H1 (cell line): ENCODE data around the gene CCDC14. TPM values are rescaled to one million over a fixed set of nuclear protein-coding genes. Genes with fewer than 3 reads are reported as not detected.

Experiments used
- ATF2 ChIP-seq: IDR thresholded peaks from 2 replicates; pipeline ENCODE4 v1.6.1; 2012; ENCODE audit warnings: low read length, inconsistent platforms
- BACH1 ChIP-seq: IDR thresholded peaks from 2 replicates; pipeline ENCODE4 v1.6.1; 2012; ENCODE audit warnings: low read length, improper control_type of control experiment
- CBX8 ChIP-seq: fragments of 300-800, 300-1000 bp; sonication (generic); IDR thresholded peaks from 2 replicates; pipeline ENCODE4 v1.7.1; 2016; ENCODE audit warnings: low read depth, low read length, borderline replicate concordance
- CEBPB ChIP-seq: IDR thresholded peaks from 2 replicates; pipeline ENCODE4 v1.6.1; 2012; ENCODE audit warnings: low read depth, low read length
- CHD1 ChIP-seq: IDR thresholded peaks from 2 replicates; pipeline ENCODE4 v1.6.1; 2012; ENCODE audit warnings: low read depth, low read length, improper control_type of control experiment
- CTBP2 ChIP-seq: IDR thresholded peaks from 2 replicates; pipeline ENCODE4 v1.7.0; 2011; ENCODE audit warnings: borderline replicate concordance, mild to moderate bottlenecking, moderate library complexity, mixed read lengths, low read length; ENCODE audit not compliant: insufficient read depth, insufficient read length
- FOSL1 ChIP-seq: IDR thresholded peaks from 2 replicates; pipeline ENCODE4 v1.6.1; 2011; ENCODE audit warnings: mild to moderate bottlenecking, low read depth, low read length, moderate library complexity; ENCODE audit not compliant: insufficient read depth
- GABPA ChIP-seq: IDR thresholded peaks from 2 replicates; pipeline ENCODE4 v1.6.1; 2011; ENCODE audit warnings: mild to moderate bottlenecking, low read length, moderate library complexity, borderline replicate concordance; ENCODE audit not compliant: insufficient read depth
- HDAC2 ChIP-seq, 2 experiments: fragments of 300-600 bp in 1 of 2; sonication (generic) in 1 of 2; IDR thresholded peaks; 2 replicates each; pipeline ENCODE4 v1.6.1; 2011 to 2012; ENCODE audit warnings: low read depth in 2 of 2, low read length in 2 of 2, mild to moderate bottlenecking in 2 of 2, moderate library complexity in 2 of 2, borderline replicate concordance in 1 of 2, inconsistent platforms in 1 of 2
- HDAC6 ChIP-seq: IDR thresholded peaks from one replicate; pipeline ENCODE4 v1.7.1; 2012; ENCODE audit warnings: low read depth, mild to moderate bottlenecking, inconsistent platforms, low read length, moderate library complexity
- KDM1A ChIP-seq: fragments of 200-600, 300-600 bp; sonication (generic); IDR thresholded peaks from 2 replicates; pipeline ENCODE4 v1.7.1; 2016; ENCODE audit warnings: mild to moderate bottlenecking, low read length, borderline replicate concordance
- KDM4A ChIP-seq: IDR thresholded peaks from one replicate; pipeline ENCODE4 v1.7.1; 2012; ENCODE audit warnings: low read depth, mild to moderate bottlenecking, moderate library complexity, low read length, inconsistent platforms; ENCODE audit not compliant: severe bottlenecking
- KDM5A ChIP-seq: fragments of 200-600 bp; IDR thresholded peaks from 2 replicates; pipeline ENCODE4 v1.7.1; 2012; ENCODE audit warnings: mild to moderate bottlenecking, low read length, inconsistent platforms, mixed read lengths
- NANOG ChIP-seq: IDR thresholded peaks from 2 replicates; pipeline ENCODE4 v1.6.1; 2011; ENCODE audit warnings: low read length, low read depth, mild to moderate bottlenecking, inconsistent platforms; ENCODE audit not compliant: insufficient read depth, poor library complexity, severe bottlenecking
- SAP30 ChIP-seq: fragments of 300-600 bp; sonication (generic); IDR thresholded peaks from 2 replicates; pipeline ENCODE4 v1.7.1; 2012; ENCODE audit warnings: low read length, moderate library complexity, mild to moderate bottlenecking, inconsistent platforms; ENCODE audit not compliant: insufficient read depth, insufficient replicate concordance
- SIN3A ChIP-seq, 2 experiments: IDR thresholded peaks in 1 of 2; conservative IDR thresholded peaks in 1 of 2; 2 replicates each; pipeline ENCODE4 v1.6.1; 2011 to 2012; ENCODE audit warnings: low read length in 2 of 2, improper control_type of control experiment in 1 of 2, low read depth in 1 of 2, mild to moderate bottlenecking in 1 of 2
- SP1 ChIP-seq: IDR thresholded peaks from 2 replicates; pipeline ENCODE4 v1.6.1; 2011; ENCODE audit warnings: low read depth, low read length
- SP2 ChIP-seq: IDR thresholded peaks from 2 replicates; pipeline ENCODE4 v1.6.1; 2012; ENCODE audit warnings: mild to moderate bottlenecking, low read length, inconsistent platforms
- SP4 ChIP-seq: IDR thresholded peaks from 2 replicates; pipeline ENCODE4 v1.6.1; 2012; ENCODE audit warnings: low read length, inconsistent platforms
- SUZ12 ChIP-seq: fragments of 200-600 bp; sonication (generic); IDR thresholded peaks from 2 replicates; pipeline ENCODE4 v1.6.1; 2012; ENCODE audit warnings: mild to moderate bottlenecking, inconsistent platforms, low read length, moderate library complexity, mixed read lengths
- TEAD4 ChIP-seq: IDR thresholded peaks from 2 replicates; pipeline ENCODE4 v1.6.1; 2012; ENCODE audit warnings: low read depth, low read length, inconsistent platforms, mixed read lengths
- polyA plus RNA-seq, 7 experiments: library from polyadenylated mRNA; depleted of rRNA in 3 of 7; stranded (reverse) in 5 of 7; unstranded in 2 of 7; fragments of >200 nt in 5 of 7; fragments of 200-250 nt in 2 of 7; gene quantifications; 1 replicate in 5 of 7; 2 replicates in 1 of 7; 4 replicates in 1 of 7; pipeline versions ENCODE4 v1.2.1 to v1.2.3, GENCODE V29; 2011 to 2013; ENCODE audit warnings: missing spikeins in 2 of 7, mixed read lengths in 2 of 7
- total RNA-seq: library from RNA; stranded (reverse); fragmentation: NEBNext Ultra II Directional; extraction: Animal tissue kit (Norgen Biotek cat#: 25700); gene quantifications from 2 replicates; pipeline ENCODE4 v1.2.1, GENCODE V29; 2021

CCDC14 gene
- total and polyA plus RNA-seq, 2 of the 8 experiments (the other 6 are each of a cell fraction or from before 2014, with no cell fraction given) = 53.6 to 95.7 TPM

- TF ChIP-seq CHD1 (no peak), CTBP2 (no peak), KDM5A (no peak), TEAD4 (no peak), FOSL1 (no peak), BACH1 (no peak), SIN3A (conservative IDR thresholded peaks at IDR 0.05 in 1 of 2, IDR thresholded peaks at IDR 0.05 in 1 of 2; ENCODE audit: low read depth in 1 of 2, low read length in 2 of 2) (peak; percentile 49 to 65; a peak in 2 of 4 replicates), HDAC2 (IDR thresholded peaks at IDR 0.05; ENCODE audit: borderline replicate concordance in 1 of 2, low read depth in 2 of 2, low read length in 2 of 2) (no peak), SUZ12 (no peak), SP4 (no peak), SP1 (no peak), SAP30 (no peak), CBX8 (no peak), GABPA (peak; percentile 90), ATF2 (no peak), CEBPB (peak; percentile 23; the same call in 1 of the 2 replicates), KDM4A (peak; percentile 38), HDAC6 (no peak), SP2 (no peak), KDM1A (no peak), NANOG (no peak)
These were observed at the start of gene CCDC14 (continued) for GRCh38 chr3:123960781-123961507.
